SK-N-MC (cell line): Measurements from ENCODE around the gene RYR3.

Source experiments
- EZH2 ChIP-seq: fragments of 200-600 bp; sonication (generic); IDR thresholded peaks from one replicate; pipeline ENCODE4 v1.6.1; 2017; ENCODE audit warnings: antibody characterized with exemption
- FOXP2 ChIP-seq: optimal IDR thresholded peaks from 2 replicates; pipeline ENCODE3; 2011; ENCODE audit warnings: mild to moderate bottlenecking, moderate library complexity; ENCODE audit not compliant: insufficient read depth; ENCODE audit errors: extremely low read length, control extremely low read depth
- POLR2AphosphoS5 ChIP-seq: IDR thresholded peaks from 2 replicates; pipeline ENCODE4 v1.6.1; 2012; ENCODE audit warnings: mild to moderate bottlenecking, low read depth, low read length, borderline replicate concordance

DNA sequence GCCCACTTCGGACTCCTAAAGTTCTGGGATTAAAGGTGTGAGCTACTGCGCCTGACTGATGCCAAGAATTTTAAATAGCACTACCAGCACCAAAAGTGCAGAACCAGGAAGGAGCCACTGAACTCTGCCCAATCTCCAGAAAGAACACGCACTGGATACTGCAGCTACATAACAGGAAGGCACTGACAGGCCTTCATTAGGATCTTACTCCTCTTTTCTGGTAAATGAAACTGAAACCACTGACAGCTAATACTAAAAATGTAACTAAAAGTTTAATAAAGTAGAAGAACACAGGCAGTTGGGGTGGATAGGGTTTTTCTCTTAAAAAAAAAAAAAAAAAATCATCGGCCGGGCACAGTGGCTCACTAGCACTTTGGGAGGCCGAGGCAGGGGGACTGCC lies 583.4 kb downstream of the RYR3 start:
- TF ChIP-seq POLR2AphosphoS5 (no peak), EZH2 (no peak), FOXP2 (no peak)
